Subcutaneous adipose tissue (tissue), 4 donors: ENCODE data around the gene TMEM178A. TPM values are rescaled to one million over a fixed set of nuclear protein-coding genes. Genes with fewer than 3 reads are reported as not detected.

Experiments
- total RNA-seq, 4 donors: library from RNA; depleted of rRNA; stranded (reverse); fragments of >200 nt; gene quantifications; one replicate each; pipeline ENCODE4 v1.1.0, GENCODE V29; 2016
- TF ChIP-seq, protein P1 (sequence below): fragments of 450-650 bp; IDR thresholded peaks from one replicate; pipeline ENCODE4 v1.5.1; 2016; ENCODE audit warnings: low read depth, mild to moderate bottlenecking, control low read depth, antibody characterized with exemption, moderate library complexity

TMEM178A gene
- total RNA-seq, 4 donors from 2014 or later, result 2.5 to 6.2 (median 4.0) TPM

DNA sequence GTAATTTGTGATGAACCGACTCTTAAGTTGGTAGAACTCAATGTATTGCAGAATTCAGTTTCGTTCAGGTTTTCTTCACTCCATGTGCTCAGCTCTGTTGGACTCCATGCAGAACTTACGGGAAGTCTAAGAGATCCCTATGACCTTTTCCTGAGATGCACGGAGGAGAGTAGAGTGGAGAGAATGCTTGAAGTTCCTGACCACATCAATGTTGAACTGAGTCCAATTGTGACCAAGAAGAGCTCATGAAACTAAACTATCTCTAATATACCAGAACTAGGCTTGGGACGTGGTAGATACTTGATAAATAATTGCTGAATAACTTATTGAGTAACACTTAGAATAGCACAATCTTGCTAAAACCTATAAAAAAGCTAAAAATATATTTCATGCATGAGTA, 47.2 kb downstream of the TMEM178A start:
- TF ChIP-seq, protein P1, sequence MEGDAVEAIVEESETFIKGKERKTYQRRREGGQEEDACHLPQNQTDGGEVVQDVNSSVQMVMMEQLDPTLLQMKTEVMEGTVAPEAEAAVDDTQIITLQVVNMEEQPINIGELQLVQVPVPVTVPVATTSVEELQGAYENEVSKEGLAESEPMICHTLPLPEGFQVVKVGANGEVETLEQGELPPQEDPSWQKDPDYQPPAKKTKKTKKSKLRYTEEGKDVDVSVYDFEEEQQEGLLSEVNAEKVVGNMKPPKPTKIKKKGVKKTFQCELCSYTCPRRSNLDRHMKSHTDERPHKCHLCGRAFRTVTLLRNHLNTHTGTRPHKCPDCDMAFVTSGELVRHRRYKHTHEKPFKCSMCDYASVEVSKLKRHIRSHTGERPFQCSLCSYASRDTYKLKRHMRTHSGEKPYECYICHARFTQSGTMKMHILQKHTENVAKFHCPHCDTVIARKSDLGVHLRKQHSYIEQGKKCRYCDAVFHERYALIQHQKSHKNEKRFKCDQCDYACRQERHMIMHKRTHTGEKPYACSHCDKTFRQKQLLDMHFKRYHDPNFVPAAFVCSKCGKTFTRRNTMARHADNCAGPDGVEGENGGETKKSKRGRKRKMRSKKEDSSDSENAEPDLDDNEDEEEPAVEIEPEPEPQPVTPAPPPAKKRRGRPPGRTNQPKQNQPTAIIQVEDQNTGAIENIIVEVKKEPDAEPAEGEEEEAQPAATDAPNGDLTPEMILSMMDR, result no peak

DNA sequence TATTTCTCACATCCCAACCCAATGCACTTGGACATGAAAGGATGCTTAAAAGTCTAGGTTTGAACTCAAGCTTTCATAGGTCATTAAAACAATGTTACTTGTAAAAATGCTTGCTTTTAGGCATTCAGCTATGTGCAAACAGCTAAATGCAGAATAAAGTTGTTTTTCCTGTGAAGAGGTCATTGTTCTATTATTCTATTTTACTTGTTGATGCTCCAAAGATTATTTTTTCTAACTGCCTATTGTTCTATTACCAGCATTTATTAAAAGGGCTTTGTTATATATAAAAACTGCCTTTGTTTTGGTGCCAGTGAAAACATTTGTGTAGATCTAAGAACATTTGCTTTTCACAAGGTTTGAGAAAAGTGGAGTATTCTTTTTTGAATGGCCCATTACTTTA, 49.4 kb downstream of the TMEM178A start:
- TF ChIP-seq, protein P1, result no peak

DNA sequence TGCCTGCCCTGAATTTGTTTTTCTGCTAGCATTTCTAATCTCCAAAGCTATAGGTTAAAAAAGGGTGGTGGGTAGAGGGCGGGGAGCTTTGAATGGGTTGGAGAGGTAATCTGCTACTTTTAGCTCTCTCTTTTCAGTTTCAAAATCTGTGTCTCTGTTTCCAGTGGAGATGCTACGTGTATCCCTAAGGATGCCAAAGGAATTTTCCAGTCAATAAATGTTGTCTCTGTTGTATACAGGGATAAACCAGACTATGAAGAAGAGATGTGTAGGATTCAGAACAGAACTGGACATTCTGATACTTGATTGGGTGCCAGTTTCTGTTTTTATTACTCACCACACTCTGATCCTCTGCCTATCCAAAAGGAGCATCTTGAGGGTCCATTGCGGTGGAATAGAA, 50.1 kb downstream of the TMEM178A start:
- TF ChIP-seq, protein P1, result no peak

DNA sequence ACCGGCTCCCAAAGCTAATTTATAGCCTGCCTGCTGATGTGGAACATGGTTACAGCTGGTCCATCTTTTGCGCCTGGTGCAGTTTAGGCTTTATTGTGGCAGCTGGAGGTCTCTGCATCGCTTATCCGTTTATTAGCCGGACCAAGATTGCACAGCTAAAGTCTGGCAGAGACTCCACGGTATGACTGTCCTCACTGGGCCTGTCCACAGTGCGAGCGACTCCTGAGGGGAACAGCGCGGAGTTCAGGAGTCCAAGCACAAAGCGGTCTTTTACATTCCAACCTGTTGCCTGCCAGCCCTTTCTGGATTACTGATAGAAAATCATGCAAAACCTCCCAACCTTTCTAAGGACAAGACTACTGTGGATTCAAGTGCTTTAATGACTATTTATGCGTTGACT, 51.4 kb downstream of the TMEM178A start:
- TF ChIP-seq, protein P1, result no peak

DNA sequence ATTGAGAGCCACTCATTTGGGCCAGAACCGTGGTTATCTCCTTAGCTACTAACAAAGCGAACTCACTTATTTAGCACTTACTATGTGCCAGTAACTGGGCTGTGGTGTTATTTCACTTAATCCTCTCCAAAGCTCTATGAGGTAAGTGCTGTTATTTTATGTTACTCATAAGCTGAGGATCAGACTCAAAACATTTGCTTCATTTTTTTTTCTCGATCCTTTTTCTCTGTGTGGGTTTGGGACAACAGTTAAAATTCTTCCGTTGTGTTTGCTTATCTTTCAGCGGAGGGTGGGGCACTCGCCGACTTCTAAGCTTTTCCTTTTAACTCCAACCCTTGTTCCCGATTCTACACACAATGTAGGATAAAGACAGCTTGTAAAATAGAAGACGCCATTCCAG, 52.8 kb downstream of the TMEM178A start:
- TF ChIP-seq, protein P1, result no peak

DNA sequence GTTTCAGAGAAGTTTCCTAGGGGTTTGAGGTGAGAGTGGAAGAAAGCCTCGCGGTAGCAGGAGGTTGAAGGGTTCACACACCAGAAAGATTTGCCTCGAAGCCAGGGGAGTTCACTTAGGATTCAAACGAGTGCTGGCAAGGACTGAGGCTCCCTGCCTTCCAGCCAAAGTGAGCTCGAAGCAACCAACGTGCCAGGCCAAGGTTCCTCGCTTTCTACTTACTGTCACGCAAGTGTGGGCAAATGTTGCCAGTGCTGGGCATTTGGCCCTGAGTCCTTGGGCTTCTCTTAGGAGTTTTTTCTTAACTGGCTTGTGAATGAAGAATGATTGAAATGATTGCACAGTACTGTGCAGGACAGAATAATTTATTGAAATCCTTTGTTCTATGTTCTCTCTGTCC, 53.6 kb downstream of the TMEM178A start:
- TF ChIP-seq, protein P1, result no peak

DNA sequence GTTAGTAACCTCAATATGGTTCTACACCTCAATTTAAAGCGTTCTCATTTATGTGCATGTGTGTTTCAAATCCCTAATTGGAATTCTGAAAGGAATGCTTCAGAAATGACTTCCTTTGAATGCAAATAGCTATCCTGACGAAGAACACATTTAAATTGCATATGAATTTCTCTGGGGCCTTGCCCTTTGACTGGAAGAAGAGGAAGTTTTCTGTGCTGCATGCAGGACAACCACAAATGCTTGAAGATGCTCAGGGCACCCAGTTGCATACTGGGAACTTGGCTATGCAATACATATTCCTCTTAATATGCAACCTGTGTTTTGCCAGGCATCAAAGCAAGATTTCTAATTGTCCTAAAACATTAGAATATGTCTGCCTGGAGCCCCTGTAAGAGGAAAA, 55.3 kb downstream of the TMEM178A start:
- TF ChIP-seq, protein P1, result no peak
